A549 treated with AZD9567 at 1 μM for 4 hours (cell line): Measurements from ENCODE around the gene ATXN7L2. TPM values are rescaled to one million over a fixed set of nuclear protein-coding genes. Genes with fewer than 3 reads are reported as not detected.

Experiments used
- total RNA-seq: library from RNA; stranded (reverse); fragments of 200-300 nt; extraction: Qiagen RNA extraction; gene quantifications from 5 replicates; pipeline ENCODE4 v1.2.3, GENCODE V29; 2022; ENCODE audit not compliant: insufficient read depth

Gene ATXN7L2
- total RNA-seq = 1.7 to 2.4 TPM (median 2.2 TPM) in 5 replicates

GRCh38 chr1:109483672-109484518 lies at the start of gene ATXN7L2:
TSS of gene ATXN7L2 (plus strand) at chr1:109483905. CDS start at chr1:109483954, 49 bp downstream.

GRCh38 chr1:109466452-109467300 lies 17.0 kb upstream of the ATXN7L2 start, which contains the start of gene SYPL2:
TSS of gene SYPL2 (plus strand) at chr1:109466546. CDS start at chr1:109466844, 298 bp downstream.

GRCh38 chr1:109493805-109494539 lies 10.3 kb downstream of the ATXN7L2 start, which contains the start of gene CYB561D1:
TSS of gene CYB561D1 (plus strand) at chr1:109494094. CDS start at chr1:109494140, 46 bp downstream.

GRCh38 chr1:109509176-109510134 lies 25.8 kb downstream of the ATXN7L2 start, which contains the start of gene AMIGO1:
TSS of gene AMIGO1 (minus strand) at chr1:109509727. CDS start at chr1:109508912, 815 bp downstream.

GRCh38 chr1:109539676-109540075 lies 56.0 kb downstream of the ATXN7L2 start, which contains the start of gene GPR61:
TSS of gene GPR61 (plus strand) at chr1:109539872. CDS start at chr1:109543023, 3,151 bp downstream.

Other genes starting within 250 kb of the ATXN7L2 start
- 4.2 to 5.2 TPM (median 4.6 TPM) in 5 replicates for gene CELSR2, start 234.4 kb upstream of the ATXN7L2 start, total RNA-seq
- 14.7 to 23.9 TPM (median 22.7 TPM) in 5 replicates for gene PSRC1, start 200.8 kb upstream of the ATXN7L2 start, total RNA-seq
- not detected in 5 replicates for gene MYBPHL, start 176.9 kb upstream of the ATXN7L2 start, total RNA-seq
- gene SORT1, start 86.0 kb upstream of the ATXN7L2 start, total RNA-seq = 3.4 to 8.7 TPM (median 3.5 TPM) in 5 replicates
- gene PSMA5, start 57.5 kb upstream of the ATXN7L2 start, total RNA-seq = 103 to 152 TPM (median 110 TPM) in 5 replicates
- 0.07 to 0.19 TPM (median 0.10 TPM) in 4 of 5 replicates, not detected in the other for gene SYPL2, start 17.4 kb upstream of the ATXN7L2 start, total RNA-seq
- gene CYB561D1, start 10.2 kb downstream of the ATXN7L2 start, total RNA-seq = 4.3 to 7.6 TPM (median 4.9 TPM) in 5 replicates
- gene AMIGO1, start 25.8 kb downstream of the ATXN7L2 start, total RNA-seq = 1.0 to 1.5 TPM (median 1.1 TPM) in 5 replicates
- not detected in 5 replicates for gene GPR61, start 56.0 kb downstream of the ATXN7L2 start, total RNA-seq
- 4.7 to 7.1 TPM (median 5.4 TPM) in 5 replicates for gene GNAI3, start 64.7 kb downstream of the ATXN7L2 start, total RNA-seq
- 0.15 TPM in 1 of 5 replicates, not detected in the others for gene GNAT2, start 135.7 kb downstream of the ATXN7L2 start, total RNA-seq
- gene AMPD2, start 135.9 kb downstream of the ATXN7L2 start, total RNA-seq = 15.4 to 25.4 TPM (median 22.5 TPM) in 5 replicates
- 9.1 to 15.8 TPM (median 9.5 TPM) in 5 replicates for gene GSTM4, start 172.2 kb downstream of the ATXN7L2 start, total RNA-seq
- gene GSTM2, start 184.2 kb downstream of the ATXN7L2 start, total RNA-seq = 3.3 to 4.9 TPM (median 3.8 TPM) in 5 replicates
- gene GSTM1, start 203.9 kb downstream of the ATXN7L2 start, total RNA-seq = not detected in 5 replicates
- gene GSTM5, start 228.3 kb downstream of the ATXN7L2 start, total RNA-seq = not detected in 5 replicates